HG03025 (cell line): ENCODE data around the gene MAD1L1.

ENCODE experiments used
- ATAC-seq: cut with Tn5 transposase; IDR thresholded peaks from one replicate; pipeline ENCODE4 v1.9.1; 2021; ENCODE audit warnings: mild to moderate bottlenecking, moderate library complexity; ENCODE audit not compliant: unreplicated experiment, low FRiP score

The MAD1L1 gene

DNA sequence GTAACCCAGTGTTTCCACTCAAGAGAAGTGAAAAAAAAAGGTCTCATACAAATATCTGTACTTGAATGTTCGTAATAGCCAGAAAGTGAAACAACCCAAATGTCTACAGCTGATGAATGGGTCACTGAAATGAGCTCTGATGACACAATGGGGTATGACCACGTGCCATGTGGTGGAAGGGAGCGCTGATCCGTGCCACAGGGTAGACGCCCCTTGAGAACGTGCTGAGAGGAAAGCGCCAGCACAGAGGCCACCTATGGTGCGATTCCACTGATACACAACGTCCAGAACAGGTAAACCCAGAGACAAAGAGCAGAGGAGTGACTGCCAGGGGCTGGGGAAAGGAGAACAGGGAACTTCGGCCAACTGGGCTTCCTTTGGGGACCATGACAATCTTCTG is 50.3 kb downstream of the MAD1L1 start:
- no peak for ATAC-seq

DNA sequence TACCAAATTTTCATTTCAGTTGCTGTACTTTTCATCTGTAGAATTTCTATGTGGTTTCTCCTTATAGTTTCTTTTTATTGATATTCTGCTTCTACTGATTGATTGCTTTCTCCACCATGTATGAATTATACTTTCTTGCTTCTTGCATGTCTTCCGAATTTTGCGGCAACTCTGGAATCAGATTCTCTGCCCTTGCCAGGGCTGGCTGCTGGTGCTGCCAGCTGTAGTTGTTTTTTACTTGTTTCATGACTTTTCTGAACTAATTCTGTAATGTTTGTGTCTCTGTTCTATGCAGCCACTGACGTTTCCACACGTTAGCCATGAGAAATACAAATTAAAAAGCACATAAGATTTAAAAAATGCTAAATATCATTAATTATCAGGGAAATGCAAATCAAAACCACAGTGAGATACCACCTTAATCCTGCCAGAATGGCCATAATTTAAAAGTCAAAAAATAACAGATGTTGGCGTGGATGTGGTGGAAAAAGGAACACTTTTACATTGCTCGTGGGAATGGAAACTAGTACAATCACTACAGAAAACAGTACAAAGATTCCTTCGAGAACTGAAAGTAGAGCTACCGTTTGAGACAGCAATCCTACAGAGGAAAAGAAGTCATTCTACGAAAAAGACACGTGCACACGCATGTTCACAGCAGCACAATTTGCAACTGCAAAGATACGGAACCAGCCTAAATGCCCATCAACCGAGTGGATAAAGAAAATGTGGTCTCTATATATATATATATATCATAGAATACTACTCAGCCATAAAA is 51.5 kb downstream of the MAD1L1 start:
- ATAC-seq: no peak

DNA sequence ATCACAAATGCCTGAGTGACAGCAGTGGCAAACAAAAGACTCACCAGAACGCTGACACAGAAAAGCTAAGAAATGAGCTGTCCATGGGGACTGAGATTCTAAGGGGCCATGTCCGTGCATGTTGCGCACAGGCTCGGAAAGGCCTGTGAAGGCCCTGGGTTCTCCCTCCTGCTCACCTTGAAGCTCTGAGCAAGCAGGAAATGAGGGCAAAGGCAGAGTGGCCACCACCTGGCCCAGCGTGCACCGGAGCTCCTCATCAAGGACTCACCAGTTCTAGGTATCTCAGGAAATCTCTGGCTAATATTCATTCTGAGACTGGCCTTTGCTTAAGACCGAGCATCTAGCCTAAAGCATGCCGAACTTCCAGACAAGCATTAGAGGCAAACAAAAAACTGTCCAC is 52.7 kb downstream of the MAD1L1 start:
- ATAC-seq: no peak

DNA sequence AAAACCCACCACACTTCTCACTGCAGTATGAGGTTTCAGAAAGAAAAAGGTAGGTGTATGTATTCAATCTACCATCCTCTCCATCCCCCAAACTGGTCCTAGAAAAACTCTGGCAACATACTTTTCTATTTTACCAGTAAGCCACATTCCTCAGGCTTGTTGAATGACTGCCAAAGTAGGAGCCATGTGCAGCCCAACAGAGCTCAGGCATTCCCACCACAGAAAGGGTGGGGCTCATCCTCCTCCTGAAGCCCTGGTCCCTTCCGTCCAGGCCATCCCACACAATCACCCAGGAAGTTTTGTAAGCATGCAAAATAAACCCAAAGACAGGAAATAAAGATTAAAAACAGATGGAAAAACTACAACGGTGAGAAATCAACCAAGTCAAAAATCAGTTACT is 57.2 kb downstream of the MAD1L1 start:
- ATAC-seq: no peak

DNA sequence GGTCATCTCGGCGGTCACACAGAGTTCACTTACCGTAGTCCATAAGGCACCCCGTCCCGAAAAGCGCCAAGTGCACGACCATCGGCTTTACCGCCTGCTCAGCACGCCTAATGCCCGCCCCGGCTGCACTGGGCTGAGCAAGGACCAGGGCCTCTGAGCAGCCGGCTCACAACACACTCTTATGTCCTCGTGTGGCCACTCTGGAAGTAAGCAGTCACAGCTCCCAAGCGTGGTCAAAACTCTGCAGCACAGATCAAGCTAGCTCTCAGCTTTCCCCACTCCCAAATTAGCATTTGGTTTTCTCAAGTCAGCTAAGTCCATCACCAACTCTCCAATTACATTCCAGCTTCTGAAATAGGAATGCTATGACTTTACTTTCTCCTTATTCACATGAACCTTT is 57.7 kb downstream of the MAD1L1 start:
- no peak for ATAC-seq

DNA sequence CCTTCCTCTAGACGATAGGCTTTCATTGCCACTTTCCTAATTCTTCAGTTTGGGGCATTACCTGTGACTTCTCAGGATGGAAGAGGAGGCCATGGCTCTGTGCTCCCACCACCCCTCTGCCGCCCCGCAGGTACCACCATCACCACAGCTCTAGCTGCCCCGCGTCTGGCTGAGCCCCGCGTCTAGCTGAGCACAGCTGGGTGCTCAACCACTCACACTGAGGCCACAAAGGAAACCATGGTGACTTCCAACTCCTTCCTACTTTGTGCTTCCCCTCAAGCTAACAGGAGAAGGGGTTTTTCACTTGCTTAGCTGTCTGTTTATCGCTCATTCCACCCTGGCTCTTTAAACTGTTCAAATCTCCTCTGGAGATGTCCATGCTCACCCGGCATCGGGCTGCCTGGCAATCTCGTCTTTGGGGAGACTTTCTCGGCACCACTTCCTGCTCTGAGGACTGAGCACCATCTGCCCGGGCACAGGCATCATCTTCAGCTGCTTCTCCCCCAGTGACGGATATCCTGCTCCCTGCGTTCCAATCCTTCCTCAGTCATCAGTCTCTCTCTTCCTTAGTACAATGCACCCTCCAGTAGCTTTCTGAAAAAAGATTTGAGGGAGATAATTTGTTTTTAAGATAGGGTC is 59.4 kb downstream of the MAD1L1 start:
- no peak for ATAC-seq

DNA sequence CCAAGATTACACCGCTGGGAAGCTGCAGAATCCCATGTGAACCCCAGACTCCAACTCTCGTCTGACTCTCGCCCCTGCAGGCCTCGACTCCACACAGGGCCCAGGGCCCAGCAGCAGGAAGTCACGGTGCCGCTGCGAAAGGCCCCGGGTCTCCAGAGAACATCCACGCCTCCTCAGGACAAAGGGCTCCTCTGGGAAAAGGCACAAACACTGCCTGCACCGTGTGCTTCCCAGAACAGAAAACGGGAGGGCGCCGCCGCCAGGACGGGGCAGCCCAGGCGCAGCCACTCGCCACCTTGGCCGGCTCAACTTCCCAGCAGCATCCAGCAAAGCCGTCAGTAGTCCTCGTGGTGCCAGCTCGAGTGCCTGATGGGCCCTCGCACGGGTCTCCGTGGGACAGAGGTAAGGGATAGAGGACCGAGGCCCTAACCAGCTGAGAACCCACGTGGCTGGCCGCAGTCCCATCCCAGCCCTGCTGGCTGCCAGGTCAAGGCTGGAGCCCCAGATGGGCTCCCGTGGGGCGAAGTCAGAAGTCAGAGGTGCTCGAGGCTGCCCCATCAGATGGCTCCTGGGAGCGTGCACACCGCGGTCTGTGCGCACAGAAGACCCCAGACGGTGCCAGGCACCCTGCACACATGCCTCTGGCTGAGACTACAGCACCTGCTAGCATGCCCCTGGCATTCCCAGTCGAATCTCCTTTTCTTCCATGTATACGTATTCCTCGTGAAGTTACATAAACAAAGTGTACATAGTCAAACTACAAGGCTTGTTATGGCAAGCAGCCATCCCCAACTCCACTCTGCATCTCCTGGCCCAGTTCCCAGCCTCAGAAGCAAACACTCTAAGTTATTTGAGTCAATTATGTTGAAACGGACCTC is 60.2 kb downstream of the MAD1L1 start:
- ATAC-seq: no peak

DNA sequence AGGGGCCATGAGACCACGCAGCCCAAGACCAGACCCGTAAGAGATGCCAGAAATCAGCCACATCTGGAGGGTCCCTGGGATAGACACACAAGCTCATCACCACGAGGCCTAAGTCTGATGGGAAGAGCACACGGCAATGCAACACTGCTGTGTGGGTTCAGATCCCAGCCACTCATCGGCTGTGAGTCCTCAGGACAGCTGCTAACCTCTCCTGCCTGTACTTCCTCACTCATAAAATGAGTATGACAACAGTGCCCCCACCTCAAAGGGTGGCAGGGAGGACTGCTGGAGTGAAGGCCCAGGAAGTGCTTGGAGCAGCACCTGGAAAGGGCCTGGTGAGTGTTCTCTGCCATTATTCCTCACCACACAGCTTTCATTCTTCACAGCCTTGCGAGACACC is 60.9 kb downstream of the MAD1L1 start:
- no peak for ATAC-seq

DNA sequence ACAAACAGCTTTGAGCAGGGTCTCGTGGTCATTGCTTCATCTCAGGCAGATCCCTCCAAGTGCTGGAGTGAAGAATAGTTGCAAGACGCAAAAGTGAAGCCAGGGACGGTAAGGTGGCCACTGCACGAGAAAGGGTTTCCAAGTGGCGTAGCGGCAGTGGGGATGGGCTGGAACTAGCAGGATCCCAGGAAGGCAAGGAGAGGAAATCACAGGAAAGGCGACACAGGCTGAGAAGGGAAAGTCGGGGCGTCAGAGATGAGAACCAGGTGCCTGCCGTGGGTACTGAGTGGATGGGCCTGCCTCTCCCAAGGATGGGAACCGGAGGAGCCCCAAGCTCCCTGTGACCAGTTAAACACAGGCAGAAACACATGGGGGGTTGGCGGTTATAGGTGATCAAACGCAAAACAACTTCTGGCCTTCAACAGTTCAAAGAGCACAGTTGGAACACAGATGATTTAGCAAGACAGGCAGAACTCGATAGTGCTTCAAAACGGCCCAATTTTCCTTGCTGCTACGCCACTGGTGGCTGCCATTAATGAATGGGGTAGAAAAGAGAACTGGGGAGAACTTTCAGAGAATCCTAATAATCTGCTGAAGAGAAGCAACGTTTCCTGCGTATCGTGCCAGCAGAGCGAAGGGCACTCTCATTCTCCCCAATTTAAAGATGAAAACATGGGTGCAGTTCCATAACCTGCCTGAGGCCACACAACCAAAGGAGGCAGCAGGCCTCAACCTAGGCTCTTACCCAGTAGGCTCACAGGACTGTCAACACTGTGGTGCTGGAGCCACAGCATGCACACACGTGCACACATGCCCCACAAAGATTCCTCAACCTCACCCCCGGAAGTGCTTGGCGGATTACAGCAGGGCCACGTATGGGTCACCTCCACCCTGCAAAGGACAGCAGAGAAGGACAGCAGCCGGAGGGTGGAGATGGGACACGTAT is 61.9 kb downstream of the MAD1L1 start:
- ATAC-seq: no peak

DNA sequence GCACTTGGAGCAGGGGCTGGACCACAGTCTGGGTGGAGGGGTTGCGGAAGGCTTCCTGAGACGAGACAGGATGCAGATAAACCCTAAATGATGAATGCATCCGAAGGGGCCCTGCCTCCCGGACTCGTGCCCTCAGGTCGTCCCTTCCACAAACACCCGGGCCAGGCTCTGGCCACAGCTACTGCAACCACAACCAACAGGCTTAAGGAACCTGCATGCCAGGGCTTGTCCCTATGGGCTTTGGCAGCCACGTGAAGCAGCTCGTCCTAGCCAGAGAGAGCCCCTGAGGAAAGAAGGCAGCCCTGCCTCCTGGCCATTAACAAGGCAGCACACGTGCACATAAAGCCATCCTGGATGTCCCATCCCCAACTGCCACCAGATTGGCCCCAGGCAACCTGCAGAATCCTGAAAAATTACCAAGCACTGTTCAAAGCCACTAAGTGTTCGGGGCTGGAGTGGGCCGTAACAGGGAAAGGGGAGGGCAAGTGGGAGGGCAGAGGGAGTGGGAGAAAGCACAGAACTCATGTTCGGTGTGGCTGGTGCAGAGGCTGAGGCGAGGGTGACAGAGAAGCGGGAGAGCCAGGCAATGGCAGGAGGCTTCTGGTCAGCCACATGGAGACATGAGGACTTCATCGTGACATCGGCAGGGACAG is 62.7 kb downstream of the MAD1L1 start:
- ATAC-seq: no peak

DNA sequence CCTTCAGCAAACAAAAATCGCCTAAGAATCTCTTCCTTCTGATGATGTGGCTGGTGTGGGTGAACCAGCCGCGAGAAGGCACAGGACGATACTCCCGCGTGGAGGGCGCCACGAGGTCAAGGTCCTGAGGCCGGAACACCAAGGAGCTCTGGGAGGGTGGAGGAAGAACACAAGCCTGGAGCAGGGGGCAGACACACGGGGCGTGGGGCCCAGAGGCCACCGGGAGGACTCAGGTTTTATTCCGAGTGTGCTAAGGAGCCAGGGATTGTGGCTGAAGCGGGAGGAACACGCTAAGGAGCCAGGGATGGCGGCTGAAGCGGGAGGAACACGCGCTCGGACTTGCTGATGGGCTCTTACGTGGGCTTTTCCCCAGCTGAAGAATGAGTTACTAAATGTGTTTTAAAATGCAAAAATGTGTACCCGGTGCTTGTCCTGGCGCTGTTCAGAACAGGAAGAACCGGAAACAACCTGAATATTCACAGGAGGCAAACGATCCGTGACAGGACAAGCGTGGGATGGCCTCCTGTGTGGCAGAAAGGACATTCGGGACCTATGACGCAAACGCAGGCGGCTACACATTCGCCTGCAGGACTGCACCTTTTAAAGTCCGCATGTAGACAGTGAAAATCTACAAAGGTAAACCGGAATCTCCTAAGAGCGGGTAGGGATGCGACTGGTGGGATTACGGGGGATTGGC is 64.0 kb downstream of the MAD1L1 start:
- no peak for ATAC-seq

DNA sequence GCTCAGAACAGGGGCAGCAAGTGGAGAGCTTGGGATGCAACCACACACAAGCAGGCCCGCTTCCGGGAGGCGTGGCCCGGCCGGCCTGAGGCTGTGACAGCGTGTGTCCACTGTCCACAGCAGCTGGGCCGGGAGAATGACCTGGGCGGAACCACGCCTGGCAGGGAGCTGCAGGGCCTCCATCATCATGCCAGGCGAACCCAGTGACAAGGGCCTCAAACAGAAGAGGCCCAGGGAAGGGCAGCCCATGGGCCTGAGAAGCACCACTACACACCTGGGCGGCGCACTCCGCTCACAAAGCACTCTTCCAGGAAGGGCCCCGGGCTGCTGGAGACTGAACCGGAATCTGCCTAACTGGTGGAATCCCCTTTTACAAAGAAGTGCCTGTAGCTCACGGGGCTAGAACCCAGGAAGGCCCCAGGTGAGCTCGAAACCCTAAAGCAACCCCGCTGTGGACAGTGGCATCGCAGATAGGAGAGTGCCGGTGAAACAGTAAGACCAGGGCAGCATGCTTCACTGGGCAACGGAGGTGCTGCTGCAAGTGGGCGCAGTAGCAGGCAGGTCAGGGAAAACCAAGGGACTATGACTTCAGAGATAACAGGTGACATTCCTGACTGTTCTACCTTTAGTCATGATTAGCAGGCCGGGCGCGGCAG is 66.0 kb downstream of the MAD1L1 start:
- ATAC-seq: no peak

DNA sequence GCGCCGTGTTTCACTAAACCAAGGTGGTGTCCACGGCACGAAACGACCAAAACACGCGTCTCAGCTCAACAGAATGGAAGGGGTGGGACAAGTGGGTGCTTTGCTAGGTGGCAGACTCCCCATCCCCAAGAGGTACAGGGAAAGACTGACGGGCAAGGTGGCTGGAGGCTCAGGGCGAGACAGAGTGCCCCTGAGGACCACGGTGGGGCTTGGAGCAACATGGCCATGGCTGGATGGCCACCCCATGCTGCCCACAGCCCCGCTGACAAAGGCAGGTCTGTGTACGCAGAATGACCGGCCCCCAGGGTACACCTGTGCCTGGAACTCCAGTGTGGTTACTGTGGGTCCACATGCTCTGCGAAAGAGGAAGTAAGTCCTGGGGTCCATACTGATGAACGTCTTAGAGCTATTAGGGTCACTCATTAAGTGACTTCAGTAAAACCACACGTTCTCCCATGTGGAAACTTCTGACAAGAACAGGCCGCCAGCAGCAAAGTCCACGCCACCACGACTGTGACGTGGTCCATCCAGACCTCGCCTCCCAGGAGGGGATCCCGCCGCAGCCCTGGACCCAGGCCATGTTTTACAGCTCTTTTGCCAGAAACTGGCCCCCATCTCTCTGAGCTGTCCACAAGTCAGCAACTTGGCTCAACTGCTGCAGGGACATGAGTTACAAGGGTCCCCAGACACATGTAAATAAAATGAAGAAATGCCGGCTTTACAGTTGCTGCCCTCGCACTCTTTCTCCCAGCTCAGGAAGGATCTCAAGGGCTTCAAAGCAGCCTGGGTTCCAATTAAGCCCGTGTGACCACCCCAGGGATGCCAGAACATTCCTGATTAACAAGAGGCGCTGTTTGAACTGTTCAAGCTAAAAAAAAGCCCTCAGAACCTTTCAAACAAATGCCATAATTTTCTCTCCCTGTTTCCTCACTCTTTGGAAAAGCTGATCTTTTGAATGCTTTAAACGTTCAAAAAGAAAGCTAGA is 66.8 kb downstream of the MAD1L1 start:
- ATAC-seq: peak; percentile 79

DNA sequence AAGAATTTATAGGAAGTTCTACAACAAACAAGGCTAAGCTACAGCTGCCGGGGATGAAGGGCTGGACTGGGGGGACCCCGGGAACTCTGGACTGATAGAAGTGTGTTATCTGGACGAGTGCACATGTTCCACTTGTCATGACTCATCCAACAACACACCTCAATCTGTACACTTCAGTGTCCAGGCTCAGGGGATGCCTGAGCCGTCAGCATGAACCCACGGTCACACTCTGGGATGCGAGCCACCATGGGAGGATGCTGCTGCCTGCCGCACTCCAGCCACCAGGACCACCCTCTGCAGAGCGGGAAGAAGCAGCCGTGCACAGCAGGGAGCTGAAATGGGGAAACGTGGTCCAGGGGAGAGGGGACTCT is 67.5 kb downstream of the MAD1L1 start:
- no peak for ATAC-seq

DNA sequence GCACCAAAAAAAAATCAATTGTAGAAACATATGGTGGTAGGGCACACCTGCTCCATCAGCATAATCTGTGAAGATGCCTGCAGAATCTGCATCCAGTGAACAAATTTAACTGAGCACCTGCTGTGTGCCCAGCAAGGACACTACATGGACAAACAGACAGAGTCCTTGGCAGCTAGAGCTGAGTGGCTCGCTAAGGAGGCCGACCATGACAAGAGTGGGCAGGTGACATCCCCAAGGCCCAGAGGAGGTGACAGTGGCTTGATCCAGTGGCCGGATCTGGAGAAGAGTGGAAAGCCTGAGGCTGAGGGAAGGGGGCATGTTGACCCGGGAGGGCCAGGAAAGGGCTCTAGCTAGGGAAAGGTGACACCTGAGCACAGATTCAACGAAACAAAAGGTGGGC is 68.1 kb downstream of the MAD1L1 start:
- ATAC-seq: no peak

DNA sequence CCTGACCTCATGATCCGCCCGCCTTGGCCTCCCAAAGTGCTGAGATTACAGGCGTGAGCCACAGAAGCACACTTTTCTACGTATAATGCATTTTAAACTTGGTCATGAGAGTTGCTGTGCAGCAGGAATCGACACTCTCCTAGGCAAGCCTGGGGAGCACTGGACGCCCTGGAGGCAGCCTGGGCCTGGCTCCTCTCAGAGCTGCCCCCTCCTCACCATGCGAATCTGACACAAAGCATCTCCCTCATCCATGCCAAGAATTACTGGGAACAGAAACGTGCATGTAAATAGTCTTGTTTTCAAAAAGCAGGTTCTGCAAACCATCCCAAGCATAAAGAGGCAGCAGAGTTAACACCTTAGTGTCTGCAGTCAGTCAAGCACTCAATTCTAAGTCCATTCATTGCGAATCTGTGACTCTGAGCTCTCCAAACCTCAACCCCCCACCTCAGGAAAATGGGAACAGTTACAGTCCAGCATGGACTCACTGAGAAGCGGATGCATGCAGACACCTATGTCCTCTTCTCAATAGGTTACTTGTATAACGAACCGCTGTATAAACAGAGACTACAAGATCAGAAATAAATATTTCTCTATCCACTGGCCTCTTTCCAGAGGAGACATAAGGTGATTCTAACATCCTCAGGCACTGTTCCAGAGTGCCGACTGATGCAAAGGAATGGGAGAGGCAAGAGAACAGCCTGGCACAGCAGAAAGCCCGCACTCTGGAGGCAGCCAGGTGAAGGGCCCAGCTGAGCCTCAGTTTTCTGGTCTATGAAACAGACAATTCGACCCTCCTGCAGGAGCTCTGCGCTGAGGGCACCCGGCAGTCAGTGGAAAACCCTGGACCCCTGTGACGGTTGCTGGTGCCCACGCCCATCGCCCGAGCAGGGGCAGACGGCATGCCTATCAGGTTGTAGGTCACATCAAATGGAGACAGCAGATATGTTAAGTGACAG is 68.9 kb downstream of the MAD1L1 start:
- no peak for ATAC-seq
